Heart left ventricle (tissue), 13 donors: ENCODE results near the gene GPBP1L1.

Experiments used
- CTCF ChIP-seq, 12 donors: fragments of 200-600 bp; sonication (generic) in 4 of 12; IDR thresholded peaks; one replicate each; pipeline versions ENCODE4 v1.5.0 to v1.8.0; 2018 to 2022; ENCODE audit warnings: antibody characterized with exemption in 12 of 12, mild to moderate bottlenecking in 5 of 12
- POLR2A ChIP-seq, 2 donors: fragments of 450-650 bp; IDR thresholded peaks; one replicate each; pipeline ENCODE4 v1.6.1; 2017; ENCODE audit warnings: antibody characterized with exemption in 2 of 2, mild to moderate bottlenecking in 2 of 2, moderate library complexity in 2 of 2
- donor health status: ischemic (EF 13 %, LVEDD 7.1; RV severe dilation, severe dysfunction).
- donor health status: DM: no; HTN: yes; CAD: no.
- donor health status: DM: no; HTN: no; CAD: no.
- donor health status: ischemic (EF 25% LVEDD 6.9; RV normal size, moderate dysfunction).
- donor health status: ischemic (EF 25% LVEDD 5.7; RV mildly dilated, moderate dysfunction).
- donor health status: ischemic (EF 35%, LVEDD 5.7; RV mildly dilated, moderate dysfunction).
- donor health status: nonischemic (EF 11% LVEDD 7.7; RV severe dilation, severe dysfunction).
- donor health status: DM: yes; HTN: yes; CAD: no.
- donor health status: PGD.
- donor health status: ischemic (EF 29% LVEDD 5.4; RV normal size, mild dysfunction).
- donor health status: nonischemic (EF 23%, LVEDD 6.1; RV moderate dilation, normal function).

- no peak for TF ChIP-seq CTCF (IDR thresholded peaks at IDR 0.05)
- no peak for TF ChIP-seq POLR2A (IDR thresholded peaks at IDR 0.05)
These were observed 29.6 kb downstream of the GPBP1L1 start for GRCh38 chr1:45656573-45657226.
